ENCODE results near the gene OR2T27. TPM values are rescaled to one million over a fixed set of nuclear protein-coding genes. Genes with fewer than 3 reads are reported as not detected.

The OR2T27 gene
- total and polyA plus RNA-seq, 9 of the 15 experiments (the other 6 are each of a cell fraction or from before 2014, with no cell fraction given) = not detected

DNA sequence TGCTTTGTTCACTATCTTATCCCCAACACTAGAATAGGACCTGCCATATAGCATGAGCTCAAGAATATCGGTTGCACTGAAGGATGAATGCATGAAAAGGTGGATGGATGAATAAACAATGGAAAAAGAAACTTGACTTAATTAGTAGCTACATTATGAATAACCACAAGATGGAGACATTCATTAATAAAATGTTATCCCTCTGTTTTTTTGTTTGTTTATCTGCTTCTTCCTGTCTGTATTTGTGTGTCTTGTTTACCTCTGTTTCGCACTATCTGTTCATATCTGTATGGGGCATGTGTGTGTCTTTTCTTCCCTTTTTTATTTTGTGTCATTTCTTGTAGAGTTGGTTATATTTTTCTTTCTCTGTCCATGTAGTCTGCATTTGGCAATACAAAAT is 48.3 kb upstream of the OR2T27 start:
- Histone ChIP-seq H3K9me3 (replicated peaks; ENCODE audit: control insufficient read depth, insufficient read depth, low read depth, low read length) (no peaks in the 10 kb centered on the region), H3K79me2 (ENCODE audit: control insufficient read depth, insufficient read depth, low read length) (no peaks in the 10 kb centered on the region), H2AFZ (ENCODE audit: low read depth, low read length) (no peak overlapping the region), H3K4me3 (no peak overlapping the region), H3K27ac (ENCODE audit: extremely low read depth, low read depth, low read length) (no peak overlapping the region), H3K27me3 (ENCODE audit: control insufficient read depth in 2 of 2, insufficient read depth in 2 of 2, low read length in 2 of 2) (no peaks in the 10 kb centered on the region; a peak in 2 of 5 replicates), H3K36me3 (ENCODE audit: control insufficient read depth, insufficient read depth, low read length) (no peaks in the 10 kb centered on the region), H3K4me1 (replicated peaks in 1 of 2; ENCODE audit: control insufficient read depth in 2 of 2, insufficient read depth in 2 of 2, low read length in 2 of 2) (no peaks in the 10 kb centered on the region), H3K4me2 (ENCODE audit: insufficient read depth, low read length) (no peak overlapping the region), H3K9me1 (ENCODE audit: control insufficient read depth, insufficient read depth, low read length) (no peaks in the 10 kb centered on the region), H4K20me1 (replicated peaks; ENCODE audit: control insufficient read depth, insufficient read depth, low read length) (no peaks in the 10 kb centered on the region), H3K9ac (ENCODE audit: insufficient read depth in 1 of 2, low read depth in 2 of 2, low read length in 2 of 2) (no peak overlapping the region)
- DNase-seq (ENCODE audit: extremely low read depth in 1 of 4, low spot score in 3 of 4) = no peak
- intact Hi-C loops (cut with micrococcal nuclease) = no loop called here
- peak; percentile 6 for FAIRE-seq
- WGBS (ENCODE audit: insufficient coverage, low coverage, missing lambda C conversion rate) = 3% methylated on average over 2 of the region's 2 CpGs
- ChIA-PET POLR2A (interaction anchor here (0.7 kb wide), 1 partner anchor 9 kb away, joined by 3 read pairs; no protein-coding TSS in a partner anchor), CTCF (ENCODE audit: low intra/inter-chr PET ratio) (interaction anchor here (1.8 kb wide), 1 partner anchor 104 kb away, joined by 9 read pairs; no protein-coding TSS in a partner anchor)
- no peak for ATAC-seq
- in situ Hi-C loops (cut with MboI) = no loop called here
- BruUV-seq (replicated peaks) = no TSS peak
- TF ChIP-seq, protein P1, sequence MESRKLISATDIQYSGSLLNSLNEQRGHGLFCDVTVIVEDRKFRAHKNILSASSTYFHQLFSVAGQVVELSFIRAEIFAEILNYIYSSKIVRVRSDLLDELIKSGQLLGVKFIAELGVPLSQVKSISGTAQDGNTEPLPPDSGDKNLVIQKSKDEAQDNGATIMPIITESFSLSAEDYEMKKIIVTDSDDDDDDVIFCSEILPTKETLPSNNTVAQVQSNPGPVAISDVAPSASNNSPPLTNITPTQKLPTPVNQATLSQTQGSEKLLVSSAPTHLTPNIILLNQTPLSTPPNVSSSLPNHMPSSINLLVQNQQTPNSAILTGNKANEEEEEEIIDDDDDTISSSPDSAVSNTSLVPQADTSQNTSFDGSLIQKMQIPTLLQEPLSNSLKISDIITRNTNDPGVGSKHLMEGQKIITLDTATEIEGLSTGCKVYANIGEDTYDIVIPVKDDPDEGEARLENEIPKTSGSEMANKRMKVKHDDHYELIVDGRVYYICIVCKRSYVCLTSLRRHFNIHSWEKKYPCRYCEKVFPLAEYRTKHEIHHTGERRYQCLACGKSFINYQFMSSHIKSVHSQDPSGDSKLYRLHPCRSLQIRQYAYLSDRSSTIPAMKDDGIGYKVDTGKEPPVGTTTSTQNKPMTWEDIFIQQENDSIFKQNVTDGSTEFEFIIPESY (CRISPR knock-in tag; IDR thresholded peaks at IDR 0.05) = no peak
- TF ChIP-seq, protein P2, sequence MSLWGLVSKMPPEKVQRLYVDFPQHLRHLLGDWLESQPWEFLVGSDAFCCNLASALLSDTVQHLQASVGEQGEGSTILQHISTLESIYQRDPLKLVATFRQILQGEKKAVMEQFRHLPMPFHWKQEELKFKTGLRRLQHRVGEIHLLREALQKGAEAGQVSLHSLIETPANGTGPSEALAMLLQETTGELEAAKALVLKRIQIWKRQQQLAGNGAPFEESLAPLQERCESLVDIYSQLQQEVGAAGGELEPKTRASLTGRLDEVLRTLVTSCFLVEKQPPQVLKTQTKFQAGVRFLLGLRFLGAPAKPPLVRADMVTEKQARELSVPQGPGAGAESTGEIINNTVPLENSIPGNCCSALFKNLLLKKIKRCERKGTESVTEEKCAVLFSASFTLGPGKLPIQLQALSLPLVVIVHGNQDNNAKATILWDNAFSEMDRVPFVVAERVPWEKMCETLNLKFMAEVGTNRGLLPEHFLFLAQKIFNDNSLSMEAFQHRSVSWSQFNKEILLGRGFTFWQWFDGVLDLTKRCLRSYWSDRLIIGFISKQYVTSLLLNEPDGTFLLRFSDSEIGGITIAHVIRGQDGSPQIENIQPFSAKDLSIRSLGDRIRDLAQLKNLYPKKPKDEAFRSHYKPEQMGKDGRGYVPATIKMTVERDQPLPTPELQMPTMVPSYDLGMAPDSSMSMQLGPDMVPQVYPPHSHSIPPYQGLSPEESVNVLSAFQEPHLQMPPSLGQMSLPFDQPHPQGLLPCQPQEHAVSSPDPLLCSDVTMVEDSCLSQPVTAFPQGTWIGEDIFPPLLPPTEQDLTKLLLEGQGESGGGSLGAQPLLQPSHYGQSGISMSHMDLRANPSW (CRISPR knock-in tag; IDR thresholded peaks at IDR 0.05) = no peak
- no peak for TF ChIP-seq ZNF431 (CRISPR knock-in tag; IDR thresholded peaks at IDR 0.05)
- TF ChIP-seq RAD21 (CRISPR knock-in tag; conservative IDR thresholded peaks at IDR 0.05 in 1 of 2, IDR thresholded peaks at IDR 0.05 in 1 of 2) = peak; percentile 37 to 67; a peak in 3 of 4 replicates
- TF ChIP-seq, protein P3, sequence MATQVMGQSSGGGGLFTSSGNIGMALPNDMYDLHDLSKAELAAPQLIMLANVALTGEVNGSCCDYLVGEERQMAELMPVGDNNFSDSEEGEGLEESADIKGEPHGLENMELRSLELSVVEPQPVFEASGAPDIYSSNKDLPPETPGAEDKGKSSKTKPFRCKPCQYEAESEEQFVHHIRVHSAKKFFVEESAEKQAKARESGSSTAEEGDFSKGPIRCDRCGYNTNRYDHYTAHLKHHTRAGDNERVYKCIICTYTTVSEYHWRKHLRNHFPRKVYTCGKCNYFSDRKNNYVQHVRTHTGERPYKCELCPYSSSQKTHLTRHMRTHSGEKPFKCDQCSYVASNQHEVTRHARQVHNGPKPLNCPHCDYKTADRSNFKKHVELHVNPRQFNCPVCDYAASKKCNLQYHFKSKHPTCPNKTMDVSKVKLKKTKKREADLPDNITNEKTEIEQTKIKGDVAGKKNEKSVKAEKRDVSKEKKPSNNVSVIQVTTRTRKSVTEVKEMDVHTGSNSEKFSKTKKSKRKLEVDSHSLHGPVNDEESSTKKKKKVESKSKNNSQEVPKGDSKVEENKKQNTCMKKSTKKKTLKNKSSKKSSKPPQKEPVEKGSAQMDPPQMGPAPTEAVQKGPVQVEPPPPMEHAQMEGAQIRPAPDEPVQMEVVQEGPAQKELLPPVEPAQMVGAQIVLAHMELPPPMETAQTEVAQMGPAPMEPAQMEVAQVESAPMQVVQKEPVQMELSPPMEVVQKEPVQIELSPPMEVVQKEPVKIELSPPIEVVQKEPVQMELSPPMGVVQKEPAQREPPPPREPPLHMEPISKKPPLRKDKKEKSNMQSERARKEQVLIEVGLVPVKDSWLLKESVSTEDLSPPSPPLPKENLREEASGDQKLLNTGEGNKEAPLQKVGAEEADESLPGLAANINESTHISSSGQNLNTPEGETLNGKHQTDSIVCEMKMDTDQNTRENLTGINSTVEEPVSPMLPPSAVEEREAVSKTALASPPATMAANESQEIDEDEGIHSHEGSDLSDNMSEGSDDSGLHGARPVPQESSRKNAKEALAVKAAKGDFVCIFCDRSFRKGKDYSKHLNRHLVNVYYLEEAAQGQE (IDR thresholded peaks at IDR 0.05; ENCODE audit: borderline replicate concordance) = peak; percentile 37; the same call in 1 of the 2 replicates
- TF ChIP-seq, protein P3 (CRISPR knock-in tag; IDR thresholded peaks at IDR 0.05; ENCODE audit: low read depth) = no peak
- no peak for TF ChIP-seq PRMT5 (CRISPR knock-in tag; IDR thresholded peaks at IDR 0.05)
